Measurements from ENCODE around the gene NFIA. TPM values are rescaled to one million over a fixed set of nuclear protein-coding genes. Genes with fewer than 3 reads are reported as not detected.

Gene NFIA
- total and polyA plus RNA-seq, 9 of the 15 experiments (the other 6 are each of a cell fraction or from before 2014, with no cell fraction given): 5.3 to 24.9 (median 9.8) TPM

- TF ChIP-seq ZNF407 (IDR thresholded peaks at IDR 0.05; ENCODE audit: low read depth): no peak
- no peak for TF ChIP-seq HMGXB4 (CRISPR knock-in tag; IDR thresholded peaks at IDR 0.05)
- no peak for TF ChIP-seq CEBPG (CRISPR knock-in tag; IDR thresholded peaks at IDR 0.05)
- no peak for TF ChIP-seq CEBPG (tag; conservative IDR thresholded peaks at IDR 0.05 in 1 of 2, IDR thresholded peaks at IDR 0.05 in 1 of 2)
- TF ChIP-seq SMARCC2 (IDR thresholded peaks at IDR 0.05; ENCODE audit: low read depth): 0 out of 2 replicates have a peak, but pooled peaks have one; percentile 18
- TF ChIP-seq ZNF766 (CRISPR knock-in tag; conservative IDR thresholded peaks at IDR 0.05): no peak
- no peak for TF ChIP-seq TSC22D4 (tag; IDR thresholded peaks at IDR 0.05)
- TF ChIP-seq ZNF717 (CRISPR knock-in tag; IDR thresholded peaks at IDR 0.05): no peak
- TF ChIP-seq POLR2G (IDR thresholded peaks at IDR 0.05; ENCODE audit: low read depth, low read length): no peak
- no peak for TF ChIP-seq ZNF740 (CRISPR knock-in tag; IDR thresholded peaks at IDR 0.05)
- TF ChIP-seq ZNF740 (tag; IDR thresholded peaks at IDR 0.05): no peak
- no peak for TF ChIP-seq RBM34 (IDR thresholded peaks at IDR 0.05; ENCODE audit: borderline replicate concordance, insufficient read depth, low read length)
- no peak for TF ChIP-seq ZNF398 (CRISPR knock-in tag; IDR thresholded peaks at IDR 0.05)
Measured at GRCh38 chr1:61070054-61070453, 12.3 kb upstream of the NFIA start (continued).
